CD14-positive monocyte (primary cell): ENCODE data around the gene DSTN. TPM values are rescaled to one million over a fixed set of nuclear protein-coding genes. Genes with fewer than 3 reads are reported as not detected.

Source experiments
- DNase-seq, 3 donors: peaks; one replicate each; pipeline ENCODE4 v3.0.0-alpha.2; 2011 to 2022
- H2AFZ ChIP-seq: 2 replicates; pipeline ENCODE4 v1.6.0; 2012; ENCODE audit warnings: mild to moderate bottlenecking, low read depth, low read length, inconsistent platforms; ENCODE audit not compliant: insufficient read depth, poor library complexity, severe bottlenecking
- H3K27ac ChIP-seq, 2 donors: 1 replicate in 1 of 2; 2 replicates in 1 of 2; pipeline ENCODE4 v1.5.1; 2012 to 2013; ENCODE audit warnings: low read length in 2 of 2, control low read depth in 1 of 2, inconsistent platforms in 1 of 2, low read depth in 1 of 2, mild to moderate bottlenecking in 1 of 2
- H3K27me3 ChIP-seq, 2 donors: one replicate each; pipeline versions ENCODE4 v1.6.0 to v1.6.1; 2011 to 2013; ENCODE audit warnings: low read length in 2 of 2; ENCODE audit not compliant: control insufficient read depth in 2 of 2, insufficient read depth in 2 of 2
- H3K36me3 ChIP-seq, 2 donors: replicated peaks in 1 of 2; 1 replicate in 1 of 2; 2 replicates in 1 of 2; pipeline versions ENCODE4 v1.5.1 to v1.6.1; 2012 to 2013; ENCODE audit warnings: low read length in 2 of 2, control low read depth in 1 of 2, inconsistent platforms in 1 of 2, mild to moderate bottlenecking in 1 of 2; ENCODE audit not compliant: insufficient read depth in 2 of 2, control insufficient read depth in 1 of 2
- H3K4me1 ChIP-seq, 2 donors: 1 replicate in 1 of 2; 2 replicates in 1 of 2; pipeline versions ENCODE4 v1.5.1 to v1.6.1; 2012 to 2013; ENCODE audit warnings: low read length in 2 of 2, control low read depth in 1 of 2, inconsistent platforms in 1 of 2, mild to moderate bottlenecking in 1 of 2, moderate library complexity in 1 of 2; ENCODE audit not compliant: insufficient read depth in 2 of 2, control insufficient read depth in 1 of 2
- H3K4me2 ChIP-seq: replicated peaks from 2 replicates; pipeline ENCODE3; 2012; ENCODE audit warnings: low read length, moderate library complexity, mild to moderate bottlenecking; ENCODE audit not compliant: poor library complexity, severe bottlenecking; ENCODE audit errors: extremely low read depth
- H3K4me3 ChIP-seq, 3 experiments: fragments of 200-600 bp in 1 of 3; sonication (generic) in 1 of 3; replicated peaks in 1 of 3; 1 replicate in 2 of 3; 2 replicates in 1 of 3; pipeline ENCODE4 v1.5.1; 2011 to 2013; ENCODE audit warnings: low read length in 3 of 3, mild to moderate bottlenecking in 3 of 3, control low read depth in 2 of 3, low read depth in 2 of 3, inconsistent platforms in 1 of 3, moderate library complexity in 1 of 3
- H3K79me2 ChIP-seq: 2 replicates; pipeline ENCODE4 v1.6.0; 2012; ENCODE audit warnings: mild to moderate bottlenecking, control low read depth, inconsistent platforms, low read length, moderate library complexity; ENCODE audit not compliant: insufficient read depth
- H3K9ac ChIP-seq: 2 replicates; pipeline ENCODE4 v1.6.0; 2017; ENCODE audit warnings: low read length, mild to moderate bottlenecking; ENCODE audit not compliant: insufficient read depth, poor library complexity, severe bottlenecking
- H3K9me3 ChIP-seq, 2 donors: replicated peaks in 1 of 2; 1 replicate in 1 of 2; 2 replicates in 1 of 2; pipeline versions ENCODE4 v1.5.1 to v1.6.1; 2012 to 2013; ENCODE audit warnings: low read length in 2 of 2, control low read depth in 1 of 2; ENCODE audit not compliant: control insufficient read depth in 1 of 2, insufficient read depth in 1 of 2
- H4K20me1 ChIP-seq: 2 replicates; pipeline ENCODE4 v1.6.0; 2012; ENCODE audit warnings: mild to moderate bottlenecking, low read length, control low read depth, moderate library complexity; ENCODE audit not compliant: insufficient read depth
- H3K27ac Mint-ChIP-seq, 7 donors: one replicate each; pipeline ENCODE4 v1.8.0; 2020; ENCODE audit warnings: mild to moderate bottlenecking in 7 of 7, mixed read lengths in 7 of 7, moderate library complexity in 6 of 7, inconsistent platforms in 2 of 7
- H3K27me3 Mint-ChIP-seq, 3 donors: one replicate each; pipeline ENCODE4 v1.8.0; 2021 to 2022; ENCODE audit warnings: low read depth in 3 of 3, mild to moderate bottlenecking in 3 of 3, mixed read lengths in 3 of 3, moderate library complexity in 3 of 3, inconsistent platforms in 1 of 3
- H3K36me3 Mint-ChIP-seq, 2 donors: one replicate each; pipeline ENCODE4 v1.8.0; 2020; ENCODE audit warnings: mixed read lengths in 2 of 2, inconsistent platforms in 1 of 2, mild to moderate bottlenecking in 1 of 2
- H3K4me1 Mint-ChIP-seq: one replicate; pipeline ENCODE4 v1.8.0; 2020; ENCODE audit warnings: mild to moderate bottlenecking, mixed read lengths
- H3K4me3 Mint-ChIP-seq, 2 donors: one replicate each; pipeline ENCODE4 v1.8.0; 2020; ENCODE audit warnings: mild to moderate bottlenecking in 2 of 2, mixed read lengths in 2 of 2, moderate library complexity in 1 of 2
- H3K9me3 Mint-ChIP-seq, 7 donors: one replicate each; pipeline ENCODE4 v1.8.0; 2020 to 2022; ENCODE audit warnings: mixed read lengths in 7 of 7, mild to moderate bottlenecking in 6 of 7, moderate library complexity in 6 of 7, inconsistent platforms in 2 of 7
- WGBS: methylation state at CpG from one replicate; pipeline ENCODE4 v1.1.5; 2013; ENCODE audit warnings: missing lambda C conversion rate; ENCODE audit not compliant: insufficient coverage; 5-methylcytosine and 5-hydroxymethylcytosine counted together
- intact Hi-C, 2 donors: fragments of 100-400 bp; cut with micrococcal nuclease; formaldehyde crosslinking; loops; one replicate each; pipeline versions ENCODE4 v1.15.0 to v1.15.1; 2023
- polyA plus RNA-seq, 3 donors: library from polyadenylated mRNA; depleted of rRNA in 1 of 3; unstranded in 2 of 3; stranded (reverse) in 1 of 3; fragments of 300-500 nt in 2 of 3; fragments of >200 nt in 1 of 3; fragmentation: Illumina TruSeq in 2 of 3; gene quantifications; 1 replicate in 2 of 3; 2 replicates in 1 of 3; pipeline ENCODE4 v1.2.3, GENCODE V29; 2012 to 2021
- TF ChIP-seq, protein P1 (sequence below): fragments of 200-600 bp; IDR thresholded peaks from one replicate; pipeline ENCODE4 v1.8.0; 2022; ENCODE audit warnings: antibody characterized with exemption, mild to moderate bottlenecking

The DSTN gene
- polyA plus RNA-seq, 3 donors, result 15.6 to 63.8 (median 58.4) TPM

GRCh38 chr20:17566345-17566744, 3.5 kb upstream of the DSTN start:
- Histone ChIP-seq H4K20me1 (no peaks in the 10 kb centered on the region), H3K4me3 (no peak overlapping the region), H3K9me3 (no peaks in the 10 kb centered on the region), H3K27ac (no peak overlapping the region), H3K9ac (no peak overlapping the region), H3K27me3 (peaks cover 11 to 15% of the 10 kb centered on the region in 2 donors), H3K4me2 (no peak overlapping the region), H3K4me1 (peaks cover 13 to 20% of the 10 kb centered on the region in 2 donors), H2AFZ (no peak overlapping the region), H3K36me3 (no peaks in the 10 kb centered on the region), H3K79me2 (peaks cover 5% of the 10 kb centered on the region)
- TF ChIP-seq, protein P1, sequence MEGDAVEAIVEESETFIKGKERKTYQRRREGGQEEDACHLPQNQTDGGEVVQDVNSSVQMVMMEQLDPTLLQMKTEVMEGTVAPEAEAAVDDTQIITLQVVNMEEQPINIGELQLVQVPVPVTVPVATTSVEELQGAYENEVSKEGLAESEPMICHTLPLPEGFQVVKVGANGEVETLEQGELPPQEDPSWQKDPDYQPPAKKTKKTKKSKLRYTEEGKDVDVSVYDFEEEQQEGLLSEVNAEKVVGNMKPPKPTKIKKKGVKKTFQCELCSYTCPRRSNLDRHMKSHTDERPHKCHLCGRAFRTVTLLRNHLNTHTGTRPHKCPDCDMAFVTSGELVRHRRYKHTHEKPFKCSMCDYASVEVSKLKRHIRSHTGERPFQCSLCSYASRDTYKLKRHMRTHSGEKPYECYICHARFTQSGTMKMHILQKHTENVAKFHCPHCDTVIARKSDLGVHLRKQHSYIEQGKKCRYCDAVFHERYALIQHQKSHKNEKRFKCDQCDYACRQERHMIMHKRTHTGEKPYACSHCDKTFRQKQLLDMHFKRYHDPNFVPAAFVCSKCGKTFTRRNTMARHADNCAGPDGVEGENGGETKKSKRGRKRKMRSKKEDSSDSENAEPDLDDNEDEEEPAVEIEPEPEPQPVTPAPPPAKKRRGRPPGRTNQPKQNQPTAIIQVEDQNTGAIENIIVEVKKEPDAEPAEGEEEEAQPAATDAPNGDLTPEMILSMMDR, result no peak
- peaks cover 0 to 1% of the 10 kb centered on the region in 2 donors for H3K36me3 Mint-ChIP-seq
- WGBS, result 100% methylated on average over 2 of the region's 3 CpGs
- intact Hi-C loops, result loop anchor here in 1 of 2 donors (10.0 kb wide), 1 partner anchor 118 kb away; the partner anchor contains the start of gene RRBP1
- no peak overlapping the region for H3K4me3 Mint-ChIP-seq
- DNase-seq, result no peak
- peaks cover 0 to 3% (median 0%) of the 10 kb centered on the region in 7 donors for H3K9me3 Mint-ChIP-seq
- H3K27me3 Mint-ChIP-seq, result peaks cover 23 to 34% (median 26%) of the 10 kb centered on the region in 3 donors
- H3K4me1 Mint-ChIP-seq, result peaks cover 13% of the 10 kb centered on the region
- peak overlapping the region in 1 of 7 donors; percentile 33 for H3K27ac Mint-ChIP-seq

- Histone ChIP-seq H3K36me3 (no peaks in the 10 kb centered on the region), H3K4me2 (no peak overlapping the region), H3K9me3 (no peaks in the 10 kb centered on the region), H4K20me1 (peaks cover 10% of the 10 kb centered on the region), H3K79me2 (peaks cover 5% of the 10 kb centered on the region), H3K27me3 (peaks cover 11 to 15% of the 10 kb centered on the region in 2 donors), H2AFZ (no peak overlapping the region), H3K4me1 (peaks cover 13 to 20% of the 10 kb centered on the region in 2 donors), H3K9ac (no peak overlapping the region), H3K4me3 (no peak overlapping the region), H3K27ac (no peak overlapping the region)
- peaks cover 23 to 34% (median 26%) of the 10 kb centered on the region in 3 donors for H3K27me3 Mint-ChIP-seq
- peaks cover 0 to 3% (median 0%) of the 10 kb centered on the region in 7 donors for H3K9me3 Mint-ChIP-seq
- intact Hi-C loops, result loop anchor here in 1 of 2 donors (2.0 to 10.0 kb wide), 2 partner anchors 31 to 117 kb away; partner anchors contain the start of gene RRBP1
- WGBS, result 82% methylated on average over 3 of the region's 6 CpGs
- H3K36me3 Mint-ChIP-seq, result peaks cover 0 to 1% of the 10 kb centered on the region in 2 donors
- TF ChIP-seq, protein P1, result no peak
- DNase-seq, result no peak
- peak overlapping the region in 1 of 2 donors; percentile 93 for H3K4me3 Mint-ChIP-seq
- peaks cover 13% of the 10 kb centered on the region for H3K4me1 Mint-ChIP-seq
- peak overlapping the region in 1 of 7 donors; percentile 16 for H3K27ac Mint-ChIP-seq
Measured at GRCh38 chr20:17568045-17568788, 1.7 kb upstream of the DSTN start.
